GM18870 (cell line): ENCODE data around the gene ELL.

Experiments used
- ATAC-seq: cut with Tn5 transposase; IDR thresholded peaks from one replicate; pipeline ENCODE4 v1.9.1; 2021; ENCODE audit warnings: moderate library complexity; ENCODE audit not compliant: unreplicated experiment

ELL gene

GRCh38 chr19:18449552-18449951 is 72.3 kb downstream of the ELL start:
- no peak for ATAC-seq

GRCh38 chr19:18446811-18447359 is 75.0 kb downstream of the ELL start:
- no peak for ATAC-seq

- ATAC-seq, result no peak
Measured at GRCh38 chr19:18446145-18446810, 75.6 kb downstream of the ELL start.

GRCh38 chr19:18445262-18445948 is 76.5 kb downstream of the ELL start:
- no peak for ATAC-seq

GRCh38 chr19:18444513-18444912 is 77.4 kb downstream of the ELL start:
- ATAC-seq, result no peak

- no peak for ATAC-seq
Measured at GRCh38 chr19:18443831-18444230, 78.0 kb downstream of the ELL start.

GRCh38 chr19:18443406-18443805 is 78.5 kb downstream of the ELL start:
- no peak for ATAC-seq

- no peak for ATAC-seq
Measured at GRCh38 chr19:18442941-18443340, 78.9 kb downstream of the ELL start.

- ATAC-seq, result no peak
Measured at GRCh38 chr19:18441804-18442788, 79.8 kb downstream of the ELL start.

- ATAC-seq, result no peak
Measured at GRCh38 chr19:18440936-18441803, 80.7 kb downstream of the ELL start.

GRCh38 chr19:18440415-18440877 is 81.4 kb downstream of the ELL start:
- ATAC-seq, result no peak

- no peak for ATAC-seq
Measured at GRCh38 chr19:18439910-18440237, 82.0 kb downstream of the ELL start.

GRCh38 chr19:18439025-18439909 is 82.6 kb downstream of the ELL start:
- ATAC-seq, result no peak

GRCh38 chr19:18438331-18439024 is 83.4 kb downstream of the ELL start:
- ATAC-seq, result no peak

GRCh38 chr19:18437491-18438330 is 84.2 kb downstream of the ELL start, which contains the start of gene ISYNA1:
Gene ISYNA1, minus strand, starts transcription at chr19:18438133. Its CDS starts 154 bp downstream, at chr19:18437979.
- ATAC-seq, result no peak

- ATAC-seq, result peak; percentile 40
Measured at GRCh38 chr19:18436671-18437490, 85.0 kb downstream of the ELL start.
